GF-D8 (cell line): Measurements from ENCODE around the gene NUTM2D.
"Not testable (repeated sequence)": the region's sequence is repeated elsewhere in the genome, so short reads cannot be mapped to it uniquely, and the experiment has no call there.

Experiments
- DNase-seq: peaks from one replicate; lab custom pipeline; 2025; lab: John Stamatoyannopoulos, UW

Gene NUTM2D, protein sequence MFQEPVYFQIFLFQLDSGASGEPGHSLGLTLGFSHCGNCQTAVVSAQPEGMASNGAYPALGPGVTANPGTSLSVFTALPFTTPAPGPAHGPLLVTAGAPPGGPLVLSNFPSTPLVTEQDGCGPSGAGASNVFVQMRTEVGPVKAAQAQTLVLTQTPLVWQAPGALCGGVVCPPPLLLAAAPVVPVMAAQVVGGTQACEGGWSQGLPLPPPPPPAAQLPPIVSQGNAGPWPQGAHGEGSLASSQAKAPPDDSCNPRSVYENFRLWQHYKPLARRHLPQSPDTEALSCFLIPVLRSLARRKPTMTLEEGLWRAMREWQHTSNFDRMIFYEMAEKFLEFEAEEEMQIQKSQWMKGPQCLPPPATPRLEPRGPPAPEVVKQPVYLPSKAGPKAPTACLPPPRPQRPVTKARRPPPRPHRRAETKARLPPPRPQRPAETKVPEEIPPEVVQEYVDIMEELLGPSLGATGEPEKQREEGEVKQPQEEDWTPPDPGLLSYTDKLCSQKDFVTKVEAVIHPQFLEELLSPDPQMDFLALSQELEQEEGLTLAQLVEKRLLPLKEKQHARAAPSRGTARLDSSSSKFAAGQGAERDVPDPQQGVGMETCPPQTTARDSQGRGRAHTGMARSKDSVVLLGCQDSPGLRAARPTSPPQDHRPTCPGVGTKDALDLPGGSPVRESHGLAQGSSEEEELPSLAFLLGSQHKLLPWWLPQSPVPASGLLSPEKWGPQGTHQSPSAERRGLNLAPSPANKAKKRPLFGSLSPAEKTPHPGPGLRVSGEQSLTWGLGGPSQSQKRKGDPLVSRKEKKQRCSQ

DNA sequence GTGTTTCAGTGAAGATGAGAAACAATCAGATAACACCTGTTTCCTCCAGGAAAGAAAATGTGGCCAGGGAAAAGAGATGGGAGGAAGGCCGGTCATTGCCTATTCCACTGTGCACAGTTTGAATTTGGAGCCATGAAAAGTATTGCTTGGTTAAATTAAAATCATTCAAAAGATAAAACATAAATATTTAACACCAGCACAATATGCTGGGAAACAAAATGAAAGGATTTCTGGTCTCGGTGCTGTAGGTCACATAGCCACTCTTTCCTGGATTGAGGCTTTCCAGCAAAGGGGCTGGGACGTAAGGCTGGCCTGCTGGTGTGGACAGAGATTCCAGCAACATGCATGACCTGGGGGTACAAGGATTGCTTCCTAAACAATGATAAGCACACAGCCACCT lies at the start of gene NUTM2D:
Gene NUTM2D, plus strand, starts transcription at position 301 of the 400 bp plus-strand sequence. CDS start 522 bp downstream, outside the sequence.
- DNase-seq, result not testable (repeated sequence)

GRCh38 chr10:87308702-87309101 lies 48.8 kb upstream of the NUTM2D start:
- not testable (repeated sequence) for DNase-seq

GRCh38 chr10:87309657-87310056 lies 47.9 kb upstream of the NUTM2D start:
- DNase-seq, result not testable (repeated sequence)

GRCh38 chr10:87311521-87311920 lies 46.0 kb upstream of the NUTM2D start:
- DNase-seq, result not testable (repeated sequence)

DNA sequence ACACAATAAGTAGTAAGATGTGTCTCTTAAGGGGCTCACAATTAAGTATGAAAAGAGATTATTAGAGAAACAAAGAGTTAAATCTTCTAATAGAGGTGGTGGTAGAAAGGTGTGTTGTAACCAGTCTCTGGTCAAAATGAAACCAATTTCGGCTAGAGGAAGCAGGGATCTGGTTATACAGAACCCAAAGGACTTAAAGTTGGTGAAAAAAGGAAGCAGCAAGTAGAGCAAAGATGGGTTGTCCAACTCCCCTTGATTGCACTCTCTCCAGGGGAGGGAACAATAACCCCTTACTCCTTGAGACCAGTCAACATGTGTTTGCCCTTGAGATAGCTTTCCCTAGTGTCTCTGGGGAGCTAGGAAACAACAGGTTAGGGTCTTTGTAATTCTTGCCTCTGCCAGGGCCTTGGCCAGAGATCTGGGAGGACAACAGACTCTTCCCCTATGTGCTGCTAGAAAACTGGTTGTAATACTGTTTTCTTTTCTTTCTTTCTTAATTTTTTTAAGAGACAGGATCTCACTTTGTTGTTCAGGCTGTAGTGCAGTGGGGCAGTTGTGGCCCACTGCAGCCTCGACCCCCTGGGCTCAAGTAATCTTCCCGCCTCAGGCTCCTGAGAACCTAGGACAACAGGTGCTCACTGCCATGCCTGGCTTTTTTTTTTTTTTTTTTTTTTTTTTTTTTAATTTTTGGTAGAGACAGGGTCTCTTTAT lies 43.7 kb upstream of the NUTM2D start:
- not testable (repeated sequence) for DNase-seq

GRCh38 chr10:87314360-87314973 lies 43.1 kb upstream of the NUTM2D start:
- not testable (repeated sequence) for DNase-seq

- not testable (repeated sequence) for DNase-seq
Measured at GRCh38 chr10:87321505-87321904, 36.0 kb upstream of the NUTM2D start.

DNA sequence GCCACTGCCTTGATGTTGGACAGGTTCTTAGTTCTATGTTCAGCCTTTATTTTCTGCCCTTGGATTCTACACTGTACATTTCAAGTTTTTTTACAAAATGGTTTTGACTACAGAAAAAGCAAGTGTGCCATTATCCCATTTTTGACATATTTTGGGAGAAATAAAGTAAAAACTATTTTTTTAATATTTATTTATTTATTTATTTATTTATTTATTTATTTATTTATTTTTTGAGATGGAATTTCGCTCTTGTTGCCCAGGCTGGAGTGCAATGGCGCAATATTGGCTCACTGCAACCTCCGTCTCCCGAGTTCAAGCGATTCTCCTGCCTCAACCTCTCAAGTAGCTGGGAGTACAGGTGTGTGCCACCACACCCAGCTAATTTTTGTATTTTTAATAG lies 33.0 kb upstream of the NUTM2D start:
- DNase-seq, result not testable (repeated sequence)

GRCh38 chr10:87327958-87328357 lies 29.6 kb upstream of the NUTM2D start:
- not testable (repeated sequence) for DNase-seq

- not testable (repeated sequence) for DNase-seq
Measured at GRCh38 chr10:87329131-87329530, 28.4 kb upstream of the NUTM2D start.

GRCh38 chr10:87332687-87333086 lies 24.9 kb upstream of the NUTM2D start:
- DNase-seq, result not testable (repeated sequence)

GRCh38 chr10:87340411-87340810 lies 17.1 kb upstream of the NUTM2D start:
- DNase-seq, result not testable (repeated sequence)

- not testable (repeated sequence) for DNase-seq
Measured at GRCh38 chr10:87341546-87342142, 15.9 kb upstream of the NUTM2D start.

DNA sequence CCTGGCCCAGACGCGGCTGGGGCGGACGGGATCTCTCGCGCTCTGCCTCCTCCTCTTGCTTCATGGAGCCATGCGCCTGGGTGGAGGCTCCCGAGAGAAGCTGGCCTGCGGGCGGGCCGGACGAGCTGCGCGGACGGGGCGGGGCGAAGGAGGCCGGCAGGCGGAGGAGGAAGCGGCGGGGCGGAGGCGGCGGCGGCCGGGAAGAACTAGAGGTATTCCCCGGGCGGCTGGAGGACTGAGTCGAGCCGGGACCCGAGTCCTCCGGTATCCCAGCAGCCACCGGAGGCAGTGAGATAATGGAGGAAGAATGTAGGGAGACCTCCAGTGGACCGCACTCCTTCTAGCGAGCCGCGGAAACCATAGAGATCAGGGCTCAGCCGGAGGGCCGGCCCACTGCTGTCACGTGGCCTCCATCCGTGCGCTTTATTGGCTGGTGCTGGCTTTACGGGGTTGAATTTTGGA lies 15.3 kb upstream of the NUTM2D start:
- DNase-seq, result peak; percentile 81

GRCh38 chr10:87342711-87343258 lies 14.8 kb upstream of the NUTM2D start:
- peak; percentile 38 for DNase-seq

DNA sequence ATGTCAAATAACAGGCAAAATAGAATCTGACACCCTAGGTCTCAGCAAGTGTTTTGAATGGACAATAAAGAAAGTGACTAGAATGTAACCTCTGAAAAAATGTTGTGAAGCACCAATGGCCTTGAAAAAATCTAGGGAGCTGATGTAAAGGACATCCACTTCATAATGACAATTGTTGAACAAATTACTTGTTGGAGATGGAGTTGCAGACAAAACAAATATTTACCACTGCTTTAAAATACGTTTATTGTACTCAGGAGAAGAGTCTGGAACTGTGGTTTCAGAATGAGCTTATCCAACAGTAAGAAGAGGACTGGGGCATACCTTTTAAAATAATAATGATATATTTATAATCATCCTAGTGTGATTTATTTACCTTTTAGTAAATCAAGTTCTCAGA lies 11.8 kb upstream of the NUTM2D start:
- not testable (repeated sequence) for DNase-seq

DNA sequence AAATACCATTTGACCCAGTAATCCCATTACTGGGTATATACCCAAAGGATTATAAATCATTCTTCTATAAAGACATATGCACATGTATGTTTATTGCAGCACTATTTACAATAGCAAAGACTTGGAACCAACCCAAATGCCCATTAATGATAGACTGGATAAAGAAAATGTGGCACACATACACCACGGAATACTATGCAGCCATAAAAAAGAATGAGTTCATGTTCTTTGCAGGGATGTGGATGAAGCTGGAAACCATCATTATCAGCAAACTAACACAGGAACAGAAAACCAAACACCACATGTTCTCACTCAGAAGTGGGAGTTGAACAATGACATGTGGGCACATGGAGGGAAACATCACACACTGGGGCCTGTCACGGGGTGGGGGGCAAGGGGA lies 7.4 kb upstream of the NUTM2D start:
- DNase-seq, result not testable (repeated sequence)

- not testable (repeated sequence) for DNase-seq
Measured at GRCh38 chr10:87352825-87353224, 4.7 kb upstream of the NUTM2D start.

DNA sequence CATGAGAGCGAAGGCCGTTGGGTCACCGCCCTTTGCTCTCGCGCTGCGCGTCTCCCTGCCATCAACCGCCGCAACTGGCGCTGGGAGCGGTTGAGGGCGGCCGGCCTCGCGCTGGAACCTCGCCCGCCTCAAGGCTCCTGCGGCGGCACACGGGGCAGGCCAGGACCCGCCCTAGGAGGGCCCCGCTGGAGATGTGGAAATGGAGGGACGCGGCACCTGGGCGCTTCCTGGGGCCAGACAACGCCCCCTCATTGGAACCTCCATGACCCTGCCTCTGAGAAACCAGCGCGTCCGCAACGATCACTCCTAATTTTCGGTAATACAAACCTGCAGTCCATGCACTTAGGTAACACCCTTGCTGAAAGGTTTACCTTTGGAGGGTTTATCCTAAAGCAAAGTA lies 2.4 kb upstream of the NUTM2D start:
- DNase-seq, result not testable (repeated sequence)

DNA sequence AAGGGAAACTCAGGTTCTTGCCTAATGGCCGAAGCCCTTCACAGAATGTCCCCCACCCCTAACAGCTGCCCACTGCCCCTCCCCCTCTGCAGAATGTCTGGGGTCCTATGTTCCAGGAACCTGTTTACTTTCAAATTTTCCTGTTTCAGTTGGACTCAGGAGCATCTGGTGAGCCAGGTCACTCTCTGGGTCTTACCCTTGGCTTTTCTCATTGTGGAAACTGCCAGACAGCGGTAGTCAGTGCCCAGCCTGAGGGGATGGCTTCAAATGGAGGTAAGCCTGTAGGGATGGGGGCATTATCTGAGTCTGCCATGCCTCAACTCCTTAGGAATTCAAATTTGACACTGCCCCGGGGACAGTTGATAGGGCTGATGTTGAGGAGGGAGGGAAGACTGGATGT lies 615 bp downstream of the NUTM2D start:
- DNase-seq, result not testable (repeated sequence)
